ENCODE results near the gene CCDC149.

Gene CCDC149

GRCh38 chr4:24937917-24938281 is 25.1 kb upstream of the CCDC149 start:
- Histone ChIP-seq H3K9me2 (ENCODE audit: low read depth, low read length) (no peaks in the 10 kb centered on the region), H3K4me3 (ENCODE audit: low read depth, low read length, poor library complexity, severe bottlenecking) (no peak overlapping the region), H3K36me3 (ENCODE audit: insufficient read depth, low read length) (no peaks in the 10 kb centered on the region), H3K9me3 (ENCODE audit: low read length) (no peaks in the 10 kb centered on the region), H2AFZ (ENCODE audit: low read length) (no peak overlapping the region), H3K27me3 (ENCODE audit: insufficient read depth, low read length) (no peaks in the 10 kb centered on the region), H3F3A (ENCODE audit: insufficient read depth, low read length) (no peaks in the 10 kb centered on the region), H3K4me1 (ENCODE audit: insufficient read depth, low read length, severe bottlenecking) (no peaks in the 10 kb centered on the region), H3K79me2 (ENCODE audit: insufficient read depth, low read length) (no peaks in the 10 kb centered on the region), H3K27ac (ENCODE audit: low read depth, low read length, poor library complexity, severe bottlenecking) (no peak overlapping the region), H3K4me2 (ENCODE audit: low read length) (no peak overlapping the region), H4K20me1 (ENCODE audit: insufficient read depth, low read length) (no peaks in the 10 kb centered on the region), H3K9ac (ENCODE audit: low read length) (no peak overlapping the region)
- TF ChIP-seq CTCF (IDR thresholded peaks at IDR 0.05; ENCODE audit: low read length) (no peak), EZH2 (IDR thresholded peaks at IDR 0.05; ENCODE audit: borderline replicate concordance, low read length) (no peak)

GRCh38 chr4:24937176-24937916 is 24.5 kb upstream of the CCDC149 start:
- H3K36me3 ChIP-seq (ENCODE audit: insufficient read depth, low read length): no peaks in the 10 kb centered on the region
- TF ChIP-seq CTCF (IDR thresholded peaks at IDR 0.05; ENCODE audit: low read length) (no peak), EZH2 (IDR thresholded peaks at IDR 0.05; ENCODE audit: borderline replicate concordance, low read length) (no peak)
- H3K9ac ChIP-seq (ENCODE audit: low read length): no peak overlapping the region
- H3K4me2 ChIP-seq (ENCODE audit: low read length): no peak overlapping the region
- no peaks in the 10 kb centered on the region for H3K79me2 ChIP-seq (ENCODE audit: insufficient read depth, low read length)
- no peak overlapping the region for H3K27ac ChIP-seq (ENCODE audit: low read depth, low read length, poor library complexity, severe bottlenecking)
- no peak overlapping the region for H3K4me3 ChIP-seq (ENCODE audit: low read depth, low read length, poor library complexity, severe bottlenecking)
- H2AFZ ChIP-seq (ENCODE audit: low read length): no peak overlapping the region
- H3K4me1 ChIP-seq (ENCODE audit: insufficient read depth, low read length, severe bottlenecking): no peaks in the 10 kb centered on the region
- no peaks in the 10 kb centered on the region for H4K20me1 ChIP-seq (ENCODE audit: insufficient read depth, low read length)
- H3K9me2 ChIP-seq (ENCODE audit: low read depth, low read length): no peaks in the 10 kb centered on the region
- no peaks in the 10 kb centered on the region for H3K27me3 ChIP-seq (ENCODE audit: insufficient read depth, low read length)
- no peaks in the 10 kb centered on the region for H3F3A ChIP-seq (ENCODE audit: insufficient read depth, low read length)
- no peaks in the 10 kb centered on the region for H3K9me3 ChIP-seq (ENCODE audit: low read length)

GRCh38 chr4:24935856-24936255 is 23.0 kb upstream of the CCDC149 start:
- Histone ChIP-seq H3K9me2 (ENCODE audit: low read depth, low read length) (no peaks in the 10 kb centered on the region), H3K79me2 (ENCODE audit: insufficient read depth, low read length) (no peaks in the 10 kb centered on the region), H3K27ac (ENCODE audit: low read depth, low read length, poor library complexity, severe bottlenecking) (no peak overlapping the region), H3K27me3 (ENCODE audit: insufficient read depth, low read length) (no peaks in the 10 kb centered on the region), H3K9ac (ENCODE audit: low read length) (no peak overlapping the region), H2AFZ (ENCODE audit: low read length) (no peak overlapping the region), H3K4me3 (ENCODE audit: low read depth, low read length, poor library complexity, severe bottlenecking) (no peak overlapping the region), H3K4me2 (ENCODE audit: low read length) (no peak overlapping the region), H3F3A (ENCODE audit: insufficient read depth, low read length) (no peaks in the 10 kb centered on the region), H3K9me3 (ENCODE audit: low read length) (no peaks in the 10 kb centered on the region), H3K36me3 (ENCODE audit: insufficient read depth, low read length) (no peaks in the 10 kb centered on the region), H4K20me1 (ENCODE audit: insufficient read depth, low read length) (no peaks in the 10 kb centered on the region), H3K4me1 (ENCODE audit: insufficient read depth, low read length, severe bottlenecking) (no peaks in the 10 kb centered on the region)
- no peak for TF ChIP-seq CTCF (IDR thresholded peaks at IDR 0.05; ENCODE audit: low read length)
- no peak for TF ChIP-seq EZH2 (IDR thresholded peaks at IDR 0.05; ENCODE audit: borderline replicate concordance, low read length)
